Measurements from ENCODE around the gene DCTN2. TPM values are rescaled to one million over a fixed set of nuclear protein-coding genes. Genes with fewer than 3 reads are reported as not detected.
"Not testable (repeated sequence)": the region's sequence is repeated elsewhere in the genome, so short reads cannot be mapped to it uniquely, and the experiment has no call there.

DCTN2 gene
- total and polyA plus RNA-seq, 7 donors = 118 to 204 (median 142) TPM

DNA sequence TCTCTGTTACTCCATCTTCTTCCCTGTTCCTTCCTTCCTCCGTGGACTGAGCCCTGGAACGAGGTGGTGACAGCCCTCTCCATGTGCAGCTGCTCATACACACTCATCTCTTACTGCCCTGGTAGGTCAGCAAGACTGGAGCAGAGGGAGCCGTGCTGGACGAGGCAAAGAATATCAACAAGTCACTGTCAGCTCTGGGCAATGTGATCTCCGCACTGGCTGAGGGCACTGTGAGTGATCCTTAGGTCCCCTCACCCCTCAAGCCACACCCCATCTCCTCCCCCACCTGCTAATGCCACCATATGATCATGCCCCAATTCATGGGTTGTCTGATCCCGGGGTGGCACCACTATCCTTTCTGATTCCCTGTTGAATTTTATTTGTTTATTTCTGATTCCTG, 21.8 kb upstream of the DCTN2 start:
- Histone ChIP-seq H3K9me3 (no peaks in the 10 kb centered on the region), H3K36me3 (peaks cover 0 to 4% (median 0%) of the 10 kb centered on the region in 4 donors), H3K4me3 (no peak overlapping the region), H3K27me3 (peaks cover 0 to 3% (median 0%) of the 10 kb centered on the region in 3 donors), H3K4me1 (no peaks in the 10 kb centered on the region), H3K27ac (no peak overlapping the region)
- intact Hi-C loops (cut with DNase I) = no loop called here
- no peak for TF ChIP-seq POLR2AphosphoS5 (IDR thresholded peaks at IDR 0.05)
- no peak for TF ChIP-seq EP300 (IDR thresholded peaks at IDR 0.05)
- no peak for DNase-seq
- WGBS, 2 donors = 72 to 79% methylated on average over 6 of the region's 6 CpGs

GRCh38 chr12:57564178-57564740, 17.3 kb upstream of the DCTN2 start:
- 81 to 84% methylated on average over 7 of the region's 7 CpGs for WGBS, 2 donors
- Histone ChIP-seq H3K27ac (no peak overlapping the region), H3K36me3 (peaks cover 0 to 5% (median 0%) of the 10 kb centered on the region in 4 donors), H3K4me3 (no peak overlapping the region), H3K27me3 (peaks cover 0 to 3% (median 0%) of the 10 kb centered on the region in 3 donors), H3K9me3 (no peaks in the 10 kb centered on the region), H3K4me1 (no peaks in the 10 kb centered on the region)
- DNase-seq = no peak
- TF ChIP-seq POLR2AphosphoS5 (IDR thresholded peaks at IDR 0.05) = no peak
- TF ChIP-seq, protein P1, sequence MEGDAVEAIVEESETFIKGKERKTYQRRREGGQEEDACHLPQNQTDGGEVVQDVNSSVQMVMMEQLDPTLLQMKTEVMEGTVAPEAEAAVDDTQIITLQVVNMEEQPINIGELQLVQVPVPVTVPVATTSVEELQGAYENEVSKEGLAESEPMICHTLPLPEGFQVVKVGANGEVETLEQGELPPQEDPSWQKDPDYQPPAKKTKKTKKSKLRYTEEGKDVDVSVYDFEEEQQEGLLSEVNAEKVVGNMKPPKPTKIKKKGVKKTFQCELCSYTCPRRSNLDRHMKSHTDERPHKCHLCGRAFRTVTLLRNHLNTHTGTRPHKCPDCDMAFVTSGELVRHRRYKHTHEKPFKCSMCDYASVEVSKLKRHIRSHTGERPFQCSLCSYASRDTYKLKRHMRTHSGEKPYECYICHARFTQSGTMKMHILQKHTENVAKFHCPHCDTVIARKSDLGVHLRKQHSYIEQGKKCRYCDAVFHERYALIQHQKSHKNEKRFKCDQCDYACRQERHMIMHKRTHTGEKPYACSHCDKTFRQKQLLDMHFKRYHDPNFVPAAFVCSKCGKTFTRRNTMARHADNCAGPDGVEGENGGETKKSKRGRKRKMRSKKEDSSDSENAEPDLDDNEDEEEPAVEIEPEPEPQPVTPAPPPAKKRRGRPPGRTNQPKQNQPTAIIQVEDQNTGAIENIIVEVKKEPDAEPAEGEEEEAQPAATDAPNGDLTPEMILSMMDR (IDR thresholded peaks at IDR 0.05) = no peak
- TF ChIP-seq EP300 (IDR thresholded peaks at IDR 0.05) = no peak
- no peak for TF ChIP-seq POLR2A (IDR thresholded peaks at IDR 0.05)
- intact Hi-C loops (cut with DNase I) = no loop called here

GRCh38 chr12:57563358-57563757, 16.4 kb upstream of the DCTN2 start:
- TF ChIP-seq POLR2AphosphoS5 (IDR thresholded peaks at IDR 0.05) (no peak), EP300 (IDR thresholded peaks at IDR 0.05) (no peak), POLR2A (IDR thresholded peaks at IDR 0.05) (no peak)
- TF ChIP-seq, protein P1 (IDR thresholded peaks at IDR 0.05) = no peak
- H3K27ac ChIP-seq = no peak overlapping the region
- 40 to 56% methylated on average over 4 of the region's 4 CpGs for whole genome bisulfite sequencing, 2 donors
- H3K4me1 ChIP-seq = no peaks in the 10 kb centered on the region
- intact Hi-C loops (cut with DNase I) = no loop called here
- peaks cover 0 to 5% (median 0%) of the 10 kb centered on the region in 4 donors for H3K36me3 ChIP-seq
- H3K27me3 ChIP-seq = peaks cover 0 to 3% (median 0%) of the 10 kb centered on the region in 3 donors
- H3K9me3 ChIP-seq = no peaks in the 10 kb centered on the region
- no peak for DNase-seq
- no peak overlapping the region for H3K4me3 ChIP-seq

GRCh38 chr12:57561117-57561516, 14.1 kb upstream of the DCTN2 start:
- 39 to 71% methylated on average over 1 of the region's 1 CpG for WGBS, 2 donors
- H3K36me3 ChIP-seq; intact Hi-C loops (cut with DNase I); H3K9me3 ChIP-seq; H3K4me1 ChIP-seq; H3K27ac ChIP-seq; H3K4me3 ChIP-seq; H3K27me3 ChIP-seq; DNase-seq: not testable (repeated sequence)

DNA sequence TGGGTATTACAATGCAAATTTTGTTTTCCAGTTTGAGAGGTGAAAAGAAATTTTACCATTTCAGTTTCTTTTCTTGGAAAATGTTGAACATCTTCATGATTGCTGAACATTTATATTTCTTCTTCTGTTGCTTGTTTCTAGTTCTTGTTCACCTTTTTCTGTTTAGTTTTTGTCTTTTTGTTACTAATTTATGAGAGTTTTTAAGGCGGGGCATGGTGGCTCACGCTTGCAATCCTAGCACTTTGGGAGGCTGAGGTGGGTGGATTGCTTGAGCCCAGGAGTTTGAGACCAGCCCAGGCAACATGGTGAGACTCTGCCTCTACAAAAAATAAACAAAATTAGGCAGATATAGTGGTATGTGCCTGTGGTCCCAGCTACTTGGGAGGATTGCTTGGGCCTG, 13.5 kb upstream of the DCTN2 start:
- Histone ChIP-seq H3K36me3 (peaks cover 0 to 5% (median 0%) of the 10 kb centered on the region in 4 donors), H3K4me3 (no peak overlapping the region), H3K27ac (no peak overlapping the region), H3K9me3 (no peaks in the 10 kb centered on the region), H3K27me3 (no peaks in the 10 kb centered on the region), H3K4me1 (no peaks in the 10 kb centered on the region)
- intact Hi-C loops (cut with DNase I) = no loop called here
- WGBS, 2 donors = 78 to 86% methylated on average over 2 of the region's 2 CpGs
- no peak for TF ChIP-seq EP300 (IDR thresholded peaks at IDR 0.05)
- no peak for TF ChIP-seq POLR2A (IDR thresholded peaks at IDR 0.05)
- no peak for TF ChIP-seq POLR2AphosphoS5 (IDR thresholded peaks at IDR 0.05)
- TF ChIP-seq, protein P1 (IDR thresholded peaks at IDR 0.05) = no peak
- no peak for DNase-seq

- intact Hi-C loops (cut with DNase I) = no loop called here
Observed at GRCh38 chr12:57558864-57559263, 11.9 kb upstream of the DCTN2 start.

More at GRCh38 chr12:57558864-57559263, 11.9 kb upstream of the DCTN2 start:
- no peaks in the 10 kb centered on the region for H3K9me3 ChIP-seq
- H3K4me3 ChIP-seq = no peak overlapping the region
- TF ChIP-seq POLR2AphosphoS5 (IDR thresholded peaks at IDR 0.05) (no peak), POLR2A (IDR thresholded peaks at IDR 0.05) (no peak), EP300 (IDR thresholded peaks at IDR 0.05) (no peak)
- H3K36me3 ChIP-seq = peaks cover 0 to 1% (median 0%) of the 10 kb centered on the region in 4 donors
- H3K27ac ChIP-seq = no peak overlapping the region
- H3K27me3 ChIP-seq = no peaks in the 10 kb centered on the region
- no peaks in the 10 kb centered on the region for H3K4me1 ChIP-seq
- whole genome bisulfite sequencing, 2 donors = 71 to 87% methylated on average over 4 of the region's 4 CpGs
- DNase-seq = no peak
